ENCODE data around the gene PIGA. TPM values are rescaled to one million over a fixed set of nuclear protein-coding genes. Genes with fewer than 3 reads are reported as not detected.

PIGA gene
- total RNA-seq, 2 experiments from 2014 or later: 40.6 to 41.6 TPM

DNA sequence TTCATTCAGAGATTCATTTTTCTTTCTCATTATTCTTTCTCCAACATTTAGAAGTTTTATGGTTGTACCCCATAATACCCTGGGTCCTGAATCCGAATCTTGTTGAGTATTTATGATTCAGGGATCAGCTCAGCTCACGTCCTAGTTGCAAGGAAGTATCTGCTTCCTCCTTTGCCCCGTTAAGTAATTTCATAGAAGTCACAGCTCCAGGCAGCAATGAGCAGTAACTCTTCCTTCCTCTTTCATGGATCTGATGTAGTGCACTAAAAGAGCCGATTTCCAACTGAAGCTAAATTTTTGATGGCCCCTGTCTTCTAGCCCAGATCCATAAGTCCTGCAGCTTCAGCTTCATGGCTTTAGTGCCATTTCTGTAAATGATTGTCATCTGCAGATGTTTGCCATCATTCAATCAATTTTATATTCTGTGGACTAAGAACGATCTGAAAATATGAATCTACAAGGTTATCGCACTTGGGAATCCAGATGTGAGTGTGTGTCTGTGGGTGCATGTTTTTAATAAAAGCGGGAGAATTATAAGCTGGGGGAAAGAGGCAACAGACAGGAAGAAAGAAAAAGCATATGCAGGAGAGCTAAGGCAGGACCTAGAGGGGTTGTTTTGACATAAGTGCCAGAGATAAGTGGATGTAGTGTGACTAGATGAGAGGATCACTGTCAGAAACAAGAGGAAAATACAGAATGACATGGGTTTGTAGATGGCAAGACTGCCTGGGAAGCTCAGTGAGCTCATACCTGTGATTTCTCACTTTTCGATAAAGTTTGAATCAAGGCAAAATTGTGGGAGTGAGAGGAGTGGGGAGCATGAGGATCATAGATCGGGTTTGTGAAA, 31.4 kb upstream of the PIGA start:
- TF ChIP-seq CTCF (IDR thresholded peaks at IDR 0.05): no peak
- ATAC-seq: no peak
- Mint-ChIP-seq H3K27me3 (peaks cover 15% of the 10 kb centered on the region), H3K9me3 (no peaks in the 10 kb centered on the region), H3K4me1 (ENCODE audit: low read depth) (no peaks in the 10 kb centered on the region), H3K4me3 (no peak overlapping the region), H3K36me3 (ENCODE audit: low read depth) (no peaks in the 10 kb centered on the region), H3K27ac (no peak overlapping the region)
- POLR2A ChIA-PET: no interaction called here
- CTCF ChIA-PET: interaction anchor here (1.0 kb wide), 1 partner anchor 17 kb away, joined by 5 read pairs; no protein-coding TSS in a partner anchor
- no peak for DNase-seq
- intact Hi-C loops (cut with micrococcal nuclease): no loop called here

GRCh38 chrX:15359701-15360100, 24.4 kb upstream of the PIGA start:
- no peaks in the 10 kb centered on the region for H3K4me1 Mint-ChIP-seq (ENCODE audit: low read depth)
- intact Hi-C loops (cut with micrococcal nuclease): no loop called here
- POLR2A ChIA-PET: no interaction called here
- H3K36me3 Mint-ChIP-seq (ENCODE audit: low read depth): no peaks in the 10 kb centered on the region
- H3K9me3 Mint-ChIP-seq: no peaks in the 10 kb centered on the region
- H3K27ac Mint-ChIP-seq: no peak overlapping the region
- DNase-seq: no peak
- no peak for ATAC-seq
- H3K4me3 Mint-ChIP-seq: no peak overlapping the region
- no peak for TF ChIP-seq CTCF (IDR thresholded peaks at IDR 0.05)
- peaks cover 6% of the 10 kb centered on the region for H3K27me3 Mint-ChIP-seq
- CTCF ChIA-PET: interaction anchor here (1.4 kb wide), 1 partner anchor 10 kb away, joined by 3 read pairs; no protein-coding TSS in a partner anchor

GRCh38 chrX:15358533-15358932, 23.2 kb upstream of the PIGA start:
- Mint-ChIP-seq H3K4me3 (no peak overlapping the region), H3K36me3 (ENCODE audit: low read depth) (no peaks in the 10 kb centered on the region), H3K27ac (no peak overlapping the region), H3K27me3 (peaks cover 3% of the 10 kb centered on the region), H3K9me3 (no peaks in the 10 kb centered on the region), H3K4me1 (ENCODE audit: low read depth) (no peaks in the 10 kb centered on the region)
- CTCF ChIA-PET: no interaction called here
- TF ChIP-seq CTCF (IDR thresholded peaks at IDR 0.05): no peak
- intact Hi-C loops (cut with micrococcal nuclease): no loop called here
- DNase-seq (no peak), ATAC-seq (no peak)
- POLR2A ChIA-PET: no interaction called here

- Mint-ChIP-seq H3K36me3 (ENCODE audit: low read depth) (no peaks in the 10 kb centered on the region), H3K9me3 (no peaks in the 10 kb centered on the region), H3K27me3 (peaks cover 3% of the 10 kb centered on the region), H3K27ac (no peak overlapping the region), H3K4me1 (ENCODE audit: low read depth) (no peaks in the 10 kb centered on the region), H3K4me3 (no peak overlapping the region)
- ATAC-seq (no peak), DNase-seq (no peak)
- TF ChIP-seq CTCF (IDR thresholded peaks at IDR 0.05): no peak
- intact Hi-C loops (cut with micrococcal nuclease): no loop called here
- POLR2A ChIA-PET: no interaction called here
- CTCF ChIA-PET: no interaction called here
Observed at GRCh38 chrX:15356444-15356843, 21.1 kb upstream of the PIGA start.

GRCh38 chrX:15350329-15350996, 15.1 kb upstream of the PIGA start:
- no peaks in the 10 kb centered on the region for H3K27me3 Mint-ChIP-seq
- ATAC-seq: no peak
- TF ChIP-seq CTCF (IDR thresholded peaks at IDR 0.05): no peak
- no peak overlapping the region for H3K4me3 Mint-ChIP-seq
- no peaks in the 10 kb centered on the region for H3K36me3 Mint-ChIP-seq (ENCODE audit: low read depth)
- intact Hi-C loops (cut with micrococcal nuclease): no loop called here
- H3K9me3 Mint-ChIP-seq: no peaks in the 10 kb centered on the region
- no peak overlapping the region for H3K27ac Mint-ChIP-seq
- ChIA-PET POLR2A (no interaction called here), CTCF (interaction anchor here (1.0 to 2.8 kb wide), 7 partner anchors 11 to 214 kb away, joined by 3 to 20 read pairs (median 7); partner anchors contain the start of gene PIR)
- H3K4me1 Mint-ChIP-seq (ENCODE audit: low read depth): no peaks in the 10 kb centered on the region
- no peak for DNase-seq

Data from activated CD8-positive, alpha-beta T cell treated with anti-CD3 and anti-CD28 coated beads for 36 hours (primary cell).